IPS-11a (cell line): Measurements from ENCODE around the gene OTUD5.
"Not testable (repeated sequence)": the region's sequence is repeated elsewhere in the genome, so short reads cannot be mapped to it uniquely, and the experiment has no call there.

Experiments used
- H3K4me3 ChIP-seq: one replicate; pipeline ENCODE4 v1.5.1; 2013; ENCODE audit warnings: low read depth, low read length, control low read depth

The OTUD5 gene

DNA sequence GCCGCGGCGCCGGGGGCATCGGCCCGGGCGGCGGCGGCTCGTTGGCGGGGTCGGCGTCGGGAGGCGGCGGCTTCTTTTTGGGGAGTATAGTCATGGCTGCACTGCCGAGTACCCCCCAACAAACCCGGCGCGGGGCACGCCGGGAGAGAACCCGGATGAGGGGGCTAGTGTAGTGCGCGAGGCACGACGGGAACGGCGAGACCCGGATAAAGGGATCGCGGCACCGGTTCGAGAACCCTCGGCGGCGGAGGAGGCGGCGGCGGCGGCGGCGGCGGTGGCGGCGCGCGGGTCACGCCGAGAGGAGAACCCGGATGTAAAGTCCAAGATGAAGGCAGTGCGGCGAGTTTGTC lies at the start of gene OTUD5:
OTUD5 (minus strand) TSS at position 131 of the 350 bp plus-strand sequence; CDS start at position 94, 37 bp downstream.
- peak within 1 kb of the TSS; percentile 67 for H3K4me3 ChIP-seq

GRCh38 chrX:49003696-49004095 lies 46.3 kb upstream of the OTUD5 start:
- no peak overlapping the region for H3K4me3 ChIP-seq

- peak within 1 kb of the TSS; percentile 81 for H3K4me3 ChIP-seq
These were observed 44.9 kb upstream of the OTUD5 start, which contains the start of gene GRIPAP1 for GRCh38 chrX:49002091-49002935. TSS of gene GRIPAP1 (minus strand) at chrX:49002264. CDS start at chrX:49002229, 35 bp downstream.

GRCh38 chrX:49001521-49002090 lies 44.2 kb upstream of the OTUD5 start:
- peak overlapping the region; percentile 81 for H3K4me3 ChIP-seq

GRCh38 chrX:49000636-49001035 lies 43.2 kb upstream of the OTUD5 start:
- H3K4me3 ChIP-seq: no peak overlapping the region

DNA sequence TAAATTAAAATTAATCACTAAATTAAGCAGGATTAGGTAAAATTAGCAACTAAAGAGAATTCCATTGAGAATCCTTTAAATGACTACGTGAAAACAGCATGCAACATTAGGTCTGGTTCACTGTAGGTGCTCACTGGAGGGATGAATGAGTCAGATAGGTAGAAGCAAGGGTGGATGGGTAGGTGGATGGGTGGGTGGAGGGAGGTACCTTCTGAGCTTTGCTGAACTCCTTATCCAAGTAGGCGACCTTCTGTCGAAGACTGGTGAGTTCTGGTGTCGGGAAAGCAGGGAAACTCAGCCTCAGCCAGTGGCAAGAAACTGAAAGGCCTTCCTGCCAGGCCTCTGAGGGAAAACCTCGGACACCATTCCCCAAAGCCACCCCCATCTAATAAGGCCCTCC lies 41.6 kb upstream of the OTUD5 start:
- no peak overlapping the region for H3K4me3 ChIP-seq

GRCh38 chrX:48998391-48998790 lies 41.0 kb upstream of the OTUD5 start:
- H3K4me3 ChIP-seq: no peak overlapping the region

- no peak overlapping the region for H3K4me3 ChIP-seq
These were observed 40.5 kb upstream of the OTUD5 start for GRCh38 chrX:48997865-48998264.

GRCh38 chrX:48997455-48997854 lies 40.0 kb upstream of the OTUD5 start:
- no peak overlapping the region for H3K4me3 ChIP-seq

GRCh38 chrX:48996969-48997368 lies 39.6 kb upstream of the OTUD5 start:
- H3K4me3 ChIP-seq: no peak overlapping the region

- no peak overlapping the region for H3K4me3 ChIP-seq
These were observed 34.9 kb upstream of the OTUD5 start for GRCh38 chrX:48992341-48992740.

- H3K4me3 ChIP-seq: no peak overlapping the region
These were observed 32.1 kb upstream of the OTUD5 start for GRCh38 chrX:48989483-48989882.

- H3K4me3 ChIP-seq: no peak overlapping the region
These were observed 26.5 kb upstream of the OTUD5 start for GRCh38 chrX:48983896-48984295.

DNA sequence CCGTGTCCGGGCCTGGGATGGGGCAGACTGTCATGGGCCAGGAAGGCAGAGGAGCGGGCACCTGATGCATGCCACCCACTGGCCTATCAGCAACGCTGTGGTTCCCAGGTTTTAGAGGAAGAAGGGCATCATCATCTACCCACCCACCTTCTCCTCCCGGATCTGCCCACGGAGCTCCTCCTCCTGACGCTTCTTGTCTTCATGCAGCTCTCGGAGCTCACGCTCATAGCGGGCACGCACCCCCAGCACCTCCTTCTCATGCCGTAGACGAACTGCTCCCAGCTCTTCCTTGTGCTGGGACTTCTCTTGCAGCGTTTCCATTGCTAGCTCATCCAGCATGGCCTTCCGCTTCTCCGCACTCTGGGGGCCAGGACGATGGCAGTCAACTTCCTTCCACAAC lies 25.7 kb upstream of the OTUD5 start:
- H3K4me3 ChIP-seq: no peak overlapping the region

GRCh38 chrX:48981178-48981577 lies 23.8 kb upstream of the OTUD5 start:
- no peak overlapping the region for H3K4me3 ChIP-seq

DNA sequence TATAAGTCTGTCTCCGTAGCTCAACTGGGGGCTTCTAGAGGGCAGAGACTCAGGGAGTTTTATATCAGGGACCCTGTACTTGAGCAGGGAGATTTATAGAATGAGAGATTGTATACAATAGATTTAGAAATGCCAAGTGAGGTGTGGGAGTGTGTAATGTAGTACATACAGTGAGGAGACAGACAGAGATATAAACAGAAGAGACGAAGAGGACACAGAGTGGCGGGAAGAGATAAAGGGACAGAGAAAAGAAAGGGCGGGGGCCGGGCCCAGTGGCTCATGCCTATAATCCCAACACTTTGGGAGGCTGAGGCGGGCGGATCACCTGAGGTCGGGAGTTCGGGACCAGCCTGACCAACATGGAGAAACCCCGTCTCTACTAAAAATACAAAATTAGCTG lies 22.9 kb upstream of the OTUD5 start:
- not testable (repeated sequence) for H3K4me3 ChIP-seq

- H3K4me3 ChIP-seq: no peak overlapping the region
These were observed 20.8 kb upstream of the OTUD5 start for GRCh38 chrX:48978226-48978625.

GRCh38 chrX:48976086-48976485 lies 18.7 kb upstream of the OTUD5 start:
- H3K4me3 ChIP-seq: no peak overlapping the region

DNA sequence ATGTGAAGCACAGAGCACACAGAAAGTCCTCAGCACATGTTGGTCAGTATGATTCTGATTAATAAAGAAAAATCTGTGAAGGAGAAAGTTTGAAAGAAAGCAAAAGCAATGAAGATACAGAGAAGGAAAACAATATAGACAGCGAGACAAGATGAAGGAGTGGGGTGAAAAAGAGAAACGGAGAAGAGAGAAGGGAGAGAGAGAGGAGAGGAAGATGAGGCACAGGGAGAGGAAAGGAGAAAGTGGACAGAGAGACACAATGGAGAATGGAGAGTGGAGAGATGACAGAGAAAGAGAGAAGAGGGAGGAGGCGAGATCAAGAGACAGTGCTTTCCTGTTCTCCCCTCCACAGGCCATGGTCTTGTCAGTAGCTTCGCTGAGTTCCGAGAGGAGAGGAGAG lies 18.1 kb upstream of the OTUD5 start:
- H3K4me3 ChIP-seq: no peak overlapping the region

- no peak overlapping the region for H3K4me3 ChIP-seq
These were observed 17.6 kb upstream of the OTUD5 start for GRCh38 chrX:48975041-48975440.

- H3K4me3 ChIP-seq: no peak overlapping the region
These were observed 17.2 kb upstream of the OTUD5 start for GRCh38 chrX:48974574-48974973.

DNA sequence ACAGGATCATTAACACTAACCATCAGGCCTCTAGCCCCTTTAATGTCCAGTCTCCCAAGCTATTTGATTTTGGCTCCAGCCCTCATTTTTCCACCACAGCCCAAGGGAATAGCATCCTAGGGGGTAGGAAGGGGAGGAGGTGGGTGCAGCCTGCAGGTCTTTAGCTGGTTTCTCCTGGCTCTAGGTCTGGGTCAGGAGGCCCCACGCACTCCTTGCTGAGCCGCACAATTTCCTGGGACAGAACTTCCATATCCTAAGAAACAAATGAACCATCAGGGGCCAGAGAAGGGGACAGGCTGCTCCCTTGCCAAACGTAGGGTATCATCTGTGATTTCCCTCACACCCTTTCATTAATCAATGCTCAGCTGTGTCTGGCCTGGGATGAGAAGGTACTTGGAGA lies 16.6 kb upstream of the OTUD5 start:
- H3K4me3 ChIP-seq: no peak overlapping the region
